ENCODE measurements around the gene ARID1B.

GRCh38 chr6:156870924-156871539 is 93.9 kb downstream of the ARID1B start:
- no peak for TF ChIP-seq EZH2phosphoT487 (IDR thresholded peaks at IDR 0.05; ENCODE audit: low read length)
- no peak for TF ChIP-seq CTCF (IDR thresholded peaks at IDR 0.05; ENCODE audit: low read length)

Measured in MM.1S (cell line).